Esophagus muscularis mucosa (tissue), 3 donors: ENCODE results near the gene UBE2E2.

Experiments
- CTCF ChIP-seq, 3 experiments: fragments of 200-600 bp in 2 of 3; fragments of 450-650 bp in 1 of 3; sonication (generic) in 2 of 3; IDR thresholded peaks; one replicate each; pipeline ENCODE4 v1.5.1; 2017 to 2019; ENCODE audit warnings: antibody characterized with exemption in 3 of 3, mild to moderate bottlenecking in 2 of 3, moderate library complexity in 1 of 3
- EP300 ChIP-seq: sonication (generic); formaldehyde crosslinking; IDR thresholded peaks from one replicate; pipeline ENCODE4 v1.6.1; 2017; ENCODE audit warnings: antibody characterized with exemption

GRCh38 chr3:23165571-23165970, 37.6 kb upstream of the UBE2E2 start:
- TF ChIP-seq CTCF (IDR thresholded peaks at IDR 0.05) (no peak), EP300 (no peak)
